Activated CD4-positive, alpha-beta T cell treated with anti-CD3 and anti-CD28 coated beads, Interleukin-2, amount 50 U/mL, for 16 hours (primary cell): ENCODE data around the gene ARF1.

Experiments used
- DNase-seq: peaks from one replicate; pipeline ENCODE4 v3.0.0-alpha.2; 2020

Gene ARF1

GRCh38 chr1:228071839-228072657 lies 10.5 kb upstream of the ARF1 start:
- no peak for DNase-seq

GRCh38 chr1:228072658-228073043 lies 9.9 kb upstream of the ARF1 start:
- no peak for DNase-seq

GRCh38 chr1:228073061-228073856 lies 9.2 kb upstream of the ARF1 start:
- DNase-seq, result no peak

GRCh38 chr1:228073857-228074545 lies 8.5 kb upstream of the ARF1 start:
- no peak for DNase-seq

- no peak for DNase-seq
These were observed 7.4 kb upstream of the ARF1 start for GRCh38 chr1:228074954-228075730.

GRCh38 chr1:228075801-228076271 lies 6.7 kb upstream of the ARF1 start:
- no peak for DNase-seq

- DNase-seq, result no peak
These were observed 5.6 kb upstream of the ARF1 start for GRCh38 chr1:228076796-228077430.

- DNase-seq, result no peak
These were observed 4.8 kb upstream of the ARF1 start for GRCh38 chr1:228077565-228078330.

- DNase-seq, result no peak
These were observed 3.5 kb upstream of the ARF1 start for GRCh38 chr1:228079013-228079412.

GRCh38 chr1:228079601-228080263 lies 2.8 kb upstream of the ARF1 start:
- DNase-seq, result no peak

GRCh38 chr1:228081144-228081543 lies 1.4 kb upstream of the ARF1 start:
- DNase-seq, result no peak

- no peak for DNase-seq
These were observed 812 bp upstream of the ARF1 start for GRCh38 chr1:228081578-228082213.

GRCh38 chr1:228082918-228083870 lies 686 bp downstream of the ARF1 start:
- DNase-seq, result peak; percentile 23

- DNase-seq, result no peak
These were observed 1.4 kb downstream of the ARF1 start for GRCh38 chr1:228083871-228084278.

GRCh38 chr1:228084325-228084724 lies 1.8 kb downstream of the ARF1 start:
- DNase-seq, result peak; percentile 68

- DNase-seq, result no peak
These were observed 2.3 kb downstream of the ARF1 start for GRCh38 chr1:228084797-228085196.

- DNase-seq, result no peak
These were observed 2.9 kb downstream of the ARF1 start for GRCh38 chr1:228085287-228085951.

- DNase-seq, result peak; percentile 22
These were observed 5.3 kb downstream of the ARF1 start for GRCh38 chr1:228087771-228088251.
